OCI-LY7 (cell line): ENCODE data around the gene ZNF532.

ENCODE experiments used
- CTCF ChIP-seq: fragments of 200-600 bp; sonication (generic); conservative IDR thresholded peaks from 2 replicates; pipeline ENCODE4 v1.5.1; 2014; ENCODE audit warnings: mild to moderate bottlenecking, antibody characterized with exemption, low read length, moderate library complexity, mixed read lengths
- EZH2phosphoT487 ChIP-seq: fragments of 200-600 bp; sonication (generic); IDR thresholded peaks from 2 replicates; pipeline ENCODE4 v1.6.1; 2018; ENCODE audit warnings: low read depth, borderline replicate concordance, mild to moderate bottlenecking, mixed run types, antibody characterized with exemption, low read length, moderate library complexity, mixed read lengths

- no peak for TF ChIP-seq CTCF
- TF ChIP-seq EZH2phosphoT487: no peak
These were observed 131.5 kb downstream of the ZNF532 start for GRCh38 chr18:58996131-58996641.
